Lower leg skin (tissue), 4 donors: ENCODE measurements around the gene HOMER3. TPM values are rescaled to one million over a fixed set of nuclear protein-coding genes. Genes with fewer than 3 reads are reported as not detected.
A peak's percentile ranks its signal among the peaks of the same experiment; 100 is the strongest.
"Not testable (repeated sequence)": the region's sequence is repeated elsewhere in the genome, so short reads cannot be mapped to it uniquely, and the experiment has no call there.

ENCODE experiments used
- DNase-seq, 2 donors: peaks; one replicate each; pipeline ENCODE4 v3.0.0-alpha.2; 2019; ENCODE audit warnings: low spot score in 2 of 2
- H3K4me3 ChIP-seq: fragments of 200-600 bp; sonication (generic); 2 replicates; pipeline ENCODE4 v1.5.1; 2017; ENCODE audit warnings: mild to moderate bottlenecking, low read depth; ENCODE audit not compliant: poor library complexity, severe bottlenecking
- CTCF ChIP-seq, 3 donors: fragments of 450-650 bp; IDR thresholded peaks; one replicate each; pipeline ENCODE4 v1.5.1; 2016; ENCODE audit warnings: antibody characterized with exemption in 3 of 3, mild to moderate bottlenecking in 3 of 3, moderate library complexity in 2 of 3
- POLR2A ChIP-seq, 2 donors: fragments of 450-650 bp; IDR thresholded peaks; one replicate each; pipeline ENCODE4 v1.6.1; 2016 to 2017; ENCODE audit warnings: antibody characterized with exemption in 2 of 2, mild to moderate bottlenecking in 1 of 2, moderate library complexity in 1 of 2
- WGBS, 2 donors: methylation state at CpG; one replicate each; pipeline ENCODE4 v1.1.5; 2018; 5-methylcytosine and 5-hydroxymethylcytosine counted together
- intact Hi-C: fragments of 100-400 bp; cut with DNase I; formaldehyde crosslinking; loops from one replicate; pipeline ENCODE4 v1.15.0; 2023; ENCODE audit warnings: low total_unique reads
- total RNA-seq, 4 donors: library from RNA; depleted of rRNA; stranded (reverse); fragments of >200 nt; gene quantifications; one replicate each; pipeline ENCODE4 v1.1.0, GENCODE V29; 2016

HOMER3 gene
- total RNA-seq, 4 donors from 2014 or later = 32.3 to 49.5 (median 37.2) TPM

DNA sequence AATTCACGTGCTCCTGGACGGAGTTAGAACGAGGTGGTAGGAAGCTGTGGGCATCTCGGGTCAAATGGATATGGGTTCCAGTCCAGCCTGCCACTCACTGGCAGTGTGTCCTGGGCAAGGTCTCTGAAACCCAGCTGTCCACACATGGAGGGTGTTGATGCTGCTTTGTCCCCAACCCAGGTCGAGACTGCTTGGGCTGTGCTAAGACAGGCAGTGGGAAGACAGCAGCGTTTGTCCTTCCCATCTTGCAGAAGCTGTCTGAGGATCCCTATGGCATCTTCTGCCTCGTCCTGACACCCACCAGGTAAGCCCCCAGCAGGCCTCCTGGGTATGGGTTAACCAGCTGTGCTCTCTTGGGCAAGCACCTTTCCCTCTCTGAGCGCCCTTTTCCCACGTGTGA lies 20.6 kb downstream of the HOMER3 start:
- 58 to 64% methylated on average over 7 to 9 of the region's 9 CpGs for WGBS, 2 donors
- TF ChIP-seq CTCF (IDR thresholded peaks at IDR 0.05) (no peak), POLR2A (IDR thresholded peaks at IDR 0.05) (no peak)
- no peak for DNase-seq
- no peak overlapping the region for H3K4me3 ChIP-seq
- intact Hi-C loops = no loop called here

- peak overlapping the region; percentile 85 for H3K4me3 ChIP-seq
- DNase-seq = no peak
- TF ChIP-seq POLR2A (IDR thresholded peaks at IDR 0.05) (no peak), CTCF (IDR thresholded peaks at IDR 0.05) (no peak)
- intact Hi-C loops = no loop called here
- 1% methylated on average over 15 of the region's 15 CpGs for WGBS, 2 donors
These were observed 21.2 kb downstream of the HOMER3 start for GRCh38 chr19:18919900-18920214.

- TF ChIP-seq CTCF (IDR thresholded peaks at IDR 0.05) (no peak), POLR2A (IDR thresholded peaks at IDR 0.05) (peak in 1 of 2 donors; percentile 64)
- H3K4me3 ChIP-seq = peak within 1 kb of the TSS; percentile 86
- intact Hi-C loops = no loop called here
- peak; percentile 99 to 100 for DNase-seq
- WGBS, 2 donors = 0% methylated on average over 49 to 60 of the region's 72 CpGs
These were observed 21.7 kb downstream of the HOMER3 start, which contains the start of the genes COPE and DDX49 for GRCh38 chr19:18919086-18919899. Gene COPE, minus strand, starts transcription at chr19:18919387. Its CDS starts 39 bp downstream, at chr19:18919348. Gene DDX49, plus strand, starts transcription at chr19:18919715. Its CDS starts 27 bp downstream, at chr19:18919742.

DNA sequence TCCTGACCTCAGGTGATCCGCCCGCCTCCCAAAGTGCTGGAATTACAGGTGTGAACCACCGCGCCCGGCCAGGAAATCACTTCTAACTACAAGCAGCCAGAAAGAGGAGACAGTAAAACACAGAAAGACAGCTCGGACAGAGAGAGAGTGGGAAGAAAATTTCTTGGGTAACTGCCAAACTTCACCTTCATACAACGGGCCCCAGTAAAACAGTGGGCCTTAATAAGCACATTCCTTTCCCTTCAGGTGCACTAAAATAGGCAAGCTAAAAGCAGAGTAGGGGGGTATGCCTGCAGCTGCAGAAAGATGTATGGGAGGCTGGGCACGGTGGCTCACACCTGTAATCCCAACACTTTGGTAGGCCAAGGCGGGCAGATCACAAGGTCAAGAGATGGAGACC lies 23.4 kb downstream of the HOMER3 start:
- DNase-seq, H3K4me3 ChIP-seq, intact Hi-C loops: not testable (repeated sequence)
- 82 to 86% methylated on average over 9 of the region's 9 CpGs for WGBS, 2 donors

- TF ChIP-seq CTCF (IDR thresholded peaks at IDR 0.05) (no peak), POLR2A (IDR thresholded peaks at IDR 0.05) (no peak)
- intact Hi-C loops = no loop called here
- 48 to 57% methylated on average over 5 of the region's 5 CpGs for WGBS, 2 donors
- DNase-seq = no peak
- no peak overlapping the region for H3K4me3 ChIP-seq
These were observed 25.4 kb downstream of the HOMER3 start for GRCh38 chr19:18915639-18916038.

DNA sequence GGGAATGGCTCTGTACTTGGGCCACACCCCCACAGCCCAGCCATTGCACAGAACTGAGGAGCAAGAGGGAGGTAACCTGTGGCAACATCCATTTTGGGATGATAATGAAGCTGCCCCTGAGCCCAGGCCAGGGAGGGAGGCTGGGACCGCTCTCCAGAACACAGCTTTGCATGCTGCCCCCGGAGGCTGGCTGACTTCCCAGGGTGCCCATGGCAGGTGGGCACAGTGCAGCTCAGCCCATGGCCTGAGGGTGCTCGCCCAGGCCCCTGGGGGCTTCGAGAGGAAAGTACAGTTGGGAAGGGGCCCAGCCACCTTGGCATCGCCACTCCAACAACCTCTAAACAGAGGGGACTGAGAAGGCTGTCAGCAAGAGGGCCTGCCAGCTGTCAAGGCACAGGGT lies 27.6 kb downstream of the HOMER3 start:
- no peak overlapping the region for H3K4me3 ChIP-seq
- DNase-seq = no peak
- intact Hi-C loops = no loop called here
- 90% methylated on average over 2 of the region's 5 CpGs; no CpG with 5 or more reads in 1 of the 2 donors for WGBS, 2 donors
- TF ChIP-seq CTCF (IDR thresholded peaks at IDR 0.05) (no peak), POLR2A (IDR thresholded peaks at IDR 0.05) (no peak)
